Measurements from ENCODE around the gene TSSK3.

The TSSK3 gene

DNA sequence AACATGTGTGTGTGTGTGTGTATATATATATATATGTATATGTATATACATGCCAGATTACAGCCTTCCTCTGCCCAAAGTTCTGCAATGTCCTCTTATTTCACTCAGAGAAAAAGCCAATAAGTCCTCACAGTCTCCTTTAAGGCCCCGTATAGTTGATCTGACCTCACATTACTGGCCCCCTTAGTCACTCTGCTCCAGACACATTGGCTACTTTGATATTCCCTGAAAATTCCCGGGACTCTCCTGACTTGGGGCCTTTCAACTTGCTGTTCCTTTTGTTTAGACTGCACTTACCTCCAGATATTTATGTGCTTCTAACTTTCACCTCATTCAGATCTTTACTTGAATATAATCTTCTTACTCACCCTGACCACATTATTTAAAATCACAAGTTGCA, 36.1 kb downstream of the TSSK3 start:
- DNase-seq (ENCODE audit: low read depth, low spot score): no peak

DNA sequence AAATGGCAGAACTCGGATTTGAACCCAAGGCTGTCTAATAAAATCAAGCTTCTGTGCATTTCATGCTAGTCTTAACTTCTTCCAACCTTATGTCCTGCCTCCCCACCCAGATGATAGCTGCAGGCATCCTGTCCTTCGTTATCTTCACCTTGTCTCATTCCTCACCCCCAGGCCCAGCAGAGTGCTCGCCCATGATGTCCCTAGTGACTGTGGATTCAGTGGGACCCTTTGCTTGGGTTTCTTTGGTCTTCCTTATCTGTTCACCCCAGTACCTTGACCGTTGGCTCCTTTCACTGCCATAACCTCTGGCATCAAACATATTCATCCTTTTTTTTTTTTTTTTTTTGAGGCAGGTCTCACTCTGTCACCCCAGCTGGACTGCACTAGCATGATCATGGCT, 37.5 kb downstream of the TSSK3 start:
- DNase-seq (ENCODE audit: low read depth, low spot score): no peak

DNA sequence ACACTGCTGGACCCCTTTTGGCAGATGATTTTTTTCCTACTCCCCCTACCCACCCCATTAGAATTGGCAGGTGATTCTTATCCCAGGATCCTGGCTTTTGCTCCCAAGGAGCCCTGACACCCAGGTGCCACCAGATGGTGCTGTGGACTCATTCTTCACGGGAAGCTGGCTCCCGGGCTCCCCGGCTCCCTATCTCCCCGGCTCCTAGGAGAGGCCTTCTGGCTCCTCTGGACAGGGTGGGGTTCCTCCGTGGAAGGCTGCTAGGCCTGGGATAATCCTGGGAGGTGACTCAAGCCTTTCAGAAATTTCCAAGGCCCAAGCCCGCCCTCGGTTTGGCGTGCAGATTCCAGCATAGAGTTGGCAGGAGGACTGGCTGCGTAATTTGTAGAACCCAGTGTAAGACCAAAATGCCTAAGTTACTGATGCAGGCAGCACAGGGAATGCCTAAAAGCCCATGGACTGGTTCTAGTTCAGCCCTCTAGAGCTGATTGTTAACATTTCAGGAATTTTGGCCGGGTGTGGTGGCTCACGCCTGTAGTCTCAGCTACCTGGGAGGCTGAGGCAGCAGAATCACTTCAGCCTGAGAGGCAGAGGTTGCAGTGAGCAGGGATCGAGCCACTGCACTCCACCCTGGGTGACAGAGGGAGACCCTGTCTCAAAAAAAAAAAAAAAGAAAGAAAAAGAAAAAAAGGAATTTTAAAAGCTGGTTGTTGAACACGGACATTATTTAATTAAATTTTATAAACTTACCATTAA, 38.7 kb downstream of the TSSK3 start:
- DNase-seq (ENCODE audit: low read depth, low spot score): peak; percentile 23

DNA sequence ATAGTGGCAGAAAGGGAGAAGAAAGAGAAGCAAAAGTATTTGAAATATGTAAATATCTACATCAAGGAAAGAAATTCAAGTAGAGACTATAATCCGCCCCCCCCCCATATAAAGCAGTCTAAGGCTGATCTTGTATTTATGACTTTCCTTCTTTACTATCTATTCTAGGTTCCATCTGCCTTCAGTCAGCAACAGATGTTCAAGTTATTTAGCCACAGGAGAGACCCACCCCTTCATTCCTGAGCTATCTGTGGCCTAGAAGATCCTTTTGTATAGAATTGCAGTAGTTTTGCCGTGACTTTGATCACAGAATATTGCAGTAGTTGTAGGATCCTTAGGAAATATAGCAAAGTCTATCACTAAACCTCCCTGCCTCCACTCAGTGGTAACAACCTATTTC, 42.6 kb downstream of the TSSK3 start:
- DNase-seq (ENCODE audit: low read depth, low spot score): no peak

DNA sequence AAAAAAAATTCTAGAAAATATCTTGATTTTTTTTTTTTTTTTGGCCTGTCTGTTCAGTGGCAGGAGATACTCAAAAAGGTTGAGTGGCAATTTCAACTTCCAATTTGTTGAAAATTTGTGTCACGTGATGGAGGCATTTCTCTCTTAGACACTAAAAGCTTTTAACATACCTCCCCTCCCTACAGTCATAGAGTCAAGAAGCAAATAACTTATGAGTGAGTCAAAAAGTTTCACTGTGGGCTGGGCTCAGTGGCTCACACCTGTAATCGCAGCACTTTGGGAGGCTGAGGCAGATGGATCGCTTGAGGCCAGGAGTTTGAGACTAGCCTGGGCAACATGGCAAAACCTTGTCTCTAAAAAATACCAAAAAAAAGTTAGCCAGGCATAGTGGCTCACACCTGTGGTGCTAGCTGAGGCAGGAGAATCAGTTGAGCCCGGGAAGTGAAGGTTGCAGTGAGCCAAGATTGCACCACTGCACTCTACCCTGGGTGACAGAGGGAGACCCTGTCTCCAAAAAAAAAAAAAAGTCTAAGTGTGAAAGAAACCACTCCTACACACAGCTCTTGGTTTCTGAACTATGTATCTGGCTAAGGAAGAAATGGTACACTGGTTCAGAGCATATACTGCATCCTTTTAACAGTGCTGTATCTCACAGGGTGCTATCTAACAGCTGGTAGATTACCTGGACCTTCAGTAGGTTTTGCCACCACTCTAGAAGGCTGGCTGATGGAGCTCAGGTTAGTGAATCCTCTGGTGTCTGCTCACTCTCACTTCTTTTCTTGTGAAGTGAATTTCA, 43.5 kb downstream of the TSSK3 start:
- no peak for DNase-seq (ENCODE audit: low read depth, low spot score)

DNA sequence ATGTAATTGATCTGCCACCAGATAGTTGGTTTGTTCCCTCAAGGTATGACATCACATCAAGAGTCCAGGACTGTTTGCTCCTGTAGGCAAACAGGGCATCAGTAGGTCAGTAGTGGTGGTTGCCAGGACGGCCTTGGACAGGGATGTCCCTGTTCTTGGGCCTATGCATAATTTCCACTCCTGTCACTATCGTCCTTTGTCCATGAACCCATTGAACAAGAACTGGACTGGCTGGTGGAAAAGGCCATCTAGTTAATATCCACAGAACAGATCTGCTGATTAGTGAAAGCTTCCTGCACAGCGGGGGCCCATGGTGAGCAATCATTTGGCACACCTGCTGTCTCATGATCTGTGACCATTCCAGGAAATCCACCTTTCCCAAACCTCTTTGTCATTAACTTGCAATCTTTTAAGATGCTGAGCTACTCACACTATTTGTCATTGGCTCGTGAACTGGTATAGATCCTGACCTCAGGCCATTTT, 44.3 kb downstream of the TSSK3 start:
- no peak for DNase-seq (ENCODE audit: low read depth, low spot score)

DNA sequence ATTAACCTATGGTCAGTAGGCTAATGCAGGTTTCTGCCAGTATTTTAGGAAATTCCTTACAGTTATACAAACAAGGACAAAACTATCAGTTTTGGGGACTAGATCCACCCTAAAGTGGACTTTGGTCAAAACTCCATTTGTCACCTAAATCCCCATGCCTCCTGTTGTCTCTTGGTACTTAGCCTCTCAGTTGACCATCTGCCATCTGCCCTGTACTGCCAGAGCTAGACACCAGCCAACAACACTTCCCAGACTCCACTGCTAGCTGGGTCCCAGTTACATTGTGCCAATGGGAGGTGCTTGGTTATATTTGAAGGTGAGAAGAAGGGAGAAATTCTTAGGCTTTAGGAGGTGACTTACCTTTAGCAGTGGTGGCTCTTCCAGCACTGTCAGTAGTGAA, 48.9 kb downstream of the TSSK3 start:
- DNase-seq (ENCODE audit: low read depth, low spot score): no peak

DNA sequence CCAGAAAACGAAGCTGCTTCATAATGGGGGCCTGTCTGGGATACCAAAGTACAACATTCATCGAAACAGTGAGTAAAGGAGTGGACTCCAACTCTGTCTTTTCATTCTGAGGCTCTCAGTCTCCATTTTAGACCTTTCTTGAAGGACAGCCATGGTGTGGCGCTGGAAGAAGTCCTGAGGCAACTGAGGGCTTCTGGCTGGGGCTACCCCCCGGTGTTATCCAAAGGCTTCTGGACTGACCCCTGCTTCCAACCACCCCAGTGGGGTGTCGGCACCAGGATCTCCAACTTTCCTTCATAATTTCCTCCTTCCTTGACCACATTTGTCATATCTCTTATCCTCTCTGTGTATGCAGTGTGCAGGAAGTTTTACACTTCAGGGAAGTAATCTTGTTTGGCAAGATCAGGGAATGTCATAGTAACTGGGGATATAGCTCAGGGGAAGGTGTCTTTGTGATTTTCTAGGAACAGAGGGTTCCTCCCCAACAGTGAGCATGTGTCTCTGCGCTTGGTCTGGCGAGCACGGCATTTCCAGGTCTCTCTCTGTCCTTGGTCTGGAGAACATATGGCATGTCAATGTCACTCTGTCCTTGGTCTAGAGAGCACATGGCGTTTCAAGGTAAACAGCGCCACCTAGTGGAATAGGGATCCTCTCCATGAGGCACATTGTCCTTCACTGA, 51.3 kb downstream of the TSSK3 start:
- peak; percentile 68 for DNase-seq (ENCODE audit: low read depth, low spot score)

All from activated CD4-positive, CD25-positive, alpha-beta regulatory T cell treated with anti-CD3 and anti-CD28 coated beads, Interleukin-2, amount 50 U/mL, for 16 hours (primary cell).